Glomerular visceral epithelial cell (primary cell): Measurements from ENCODE around the gene SMIM32.

Source experiments
- DNase-seq: peaks from one replicate; pipeline ENCODE4 v3.0.0-alpha.2; 2016; ENCODE audit errors: extremely low spot score

The SMIM32 gene

DNA sequence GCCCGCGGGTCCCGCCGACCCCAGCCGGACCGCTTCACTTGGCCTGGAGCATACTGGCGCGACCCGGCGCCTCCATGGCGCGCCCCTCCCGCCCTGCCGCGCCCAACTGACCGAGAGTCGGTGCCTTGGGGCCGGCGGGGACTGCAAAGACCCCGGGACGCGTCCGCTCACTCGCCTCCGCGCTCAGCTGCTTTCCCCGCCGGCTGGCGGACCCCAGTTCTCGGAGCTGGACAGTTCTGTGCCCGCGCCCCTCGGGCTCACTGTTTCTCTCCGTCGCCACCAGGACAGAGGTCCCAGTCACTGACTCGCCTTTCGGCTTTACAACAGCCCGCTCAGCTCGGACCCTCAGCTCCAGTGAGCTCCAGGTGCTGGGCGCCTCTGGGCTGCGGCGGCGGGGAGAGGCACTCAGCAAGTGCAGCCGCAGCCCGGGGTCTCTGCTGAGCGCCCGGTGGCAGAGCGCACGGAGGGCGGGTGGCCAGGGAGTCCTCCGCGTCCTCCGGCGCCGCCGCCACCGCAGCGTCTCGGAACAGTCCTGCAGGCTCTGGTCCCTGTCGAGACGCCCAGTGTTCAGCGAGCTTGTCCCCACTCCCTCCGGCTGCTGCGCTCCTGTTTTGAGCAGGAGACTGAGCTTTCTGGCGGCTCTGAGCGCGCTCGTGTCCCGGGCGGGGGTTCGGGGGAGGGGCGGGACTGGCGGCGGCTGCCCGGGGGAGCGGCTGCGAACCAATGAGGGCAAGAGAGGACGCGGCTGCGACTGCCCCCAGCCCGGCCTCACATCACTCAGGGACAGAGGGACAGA, at the start of gene SMIM32:
Gene SMIM32 (minus strand): TSS at position 637 of the 796 bp plus-strand sequence. CDS start 638 bp downstream, outside the sequence.
- DNase-seq = peak; percentile 17

DNA sequence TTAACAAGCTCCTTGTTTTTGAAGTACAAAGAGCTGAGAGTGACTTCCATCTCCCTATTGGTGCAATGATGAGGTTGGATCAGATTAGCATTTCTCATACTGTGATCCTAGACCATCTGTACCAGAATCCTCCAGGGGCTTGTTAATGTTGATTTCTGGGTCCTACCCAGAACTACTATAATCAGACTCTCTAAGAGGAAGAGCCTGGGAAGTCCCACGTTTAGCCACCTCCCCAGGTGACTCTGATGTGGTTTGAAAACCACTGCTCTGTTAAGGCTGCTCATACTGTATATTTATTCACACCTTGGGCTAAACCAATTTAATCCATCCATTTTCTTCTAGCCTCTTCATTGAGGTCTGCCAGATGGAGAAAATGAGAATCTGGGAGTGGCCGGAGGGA, 49.6 kb upstream of the SMIM32 start:
- no peak for DNase-seq

DNA sequence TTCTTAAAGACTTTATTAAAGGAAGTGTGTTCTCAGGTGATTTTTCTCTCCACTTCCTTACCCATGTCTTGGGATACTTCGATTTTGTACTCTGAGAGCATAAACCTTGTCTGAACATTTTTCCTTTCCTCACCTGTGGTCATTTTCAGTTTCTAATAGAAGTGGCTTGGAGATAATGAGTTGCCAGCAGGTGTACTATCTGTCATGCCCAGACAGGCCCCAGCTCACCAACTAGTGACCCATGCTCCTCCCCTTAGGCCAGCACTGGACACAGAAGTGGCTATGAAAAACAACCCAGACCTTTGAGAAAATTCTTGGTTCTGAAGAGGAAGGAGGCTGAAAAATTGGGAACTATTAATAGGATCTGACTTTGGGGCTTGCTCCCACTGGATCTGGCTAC, 49.2 kb upstream of the SMIM32 start:
- no peak for DNase-seq

DNA sequence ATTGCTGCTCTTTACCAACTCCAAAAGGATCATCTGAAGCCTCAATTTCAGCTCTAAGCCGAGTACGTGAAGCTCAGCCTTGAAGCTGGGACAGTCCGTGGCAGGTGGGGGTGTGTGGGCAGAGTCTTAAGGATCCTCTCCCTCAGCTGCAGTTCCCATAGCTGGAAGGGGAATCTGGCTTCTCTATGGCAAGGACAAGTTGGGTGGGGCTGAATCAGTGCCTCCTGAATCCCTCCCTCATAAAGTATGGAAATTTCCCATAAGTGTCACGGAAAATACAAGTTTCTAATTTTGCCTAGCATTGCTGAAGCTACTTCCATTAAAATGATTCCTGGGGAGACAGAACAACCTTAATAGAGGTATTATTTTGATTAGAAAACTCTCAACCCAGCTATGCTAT, 47.9 kb upstream of the SMIM32 start:
- no peak for DNase-seq

DNA sequence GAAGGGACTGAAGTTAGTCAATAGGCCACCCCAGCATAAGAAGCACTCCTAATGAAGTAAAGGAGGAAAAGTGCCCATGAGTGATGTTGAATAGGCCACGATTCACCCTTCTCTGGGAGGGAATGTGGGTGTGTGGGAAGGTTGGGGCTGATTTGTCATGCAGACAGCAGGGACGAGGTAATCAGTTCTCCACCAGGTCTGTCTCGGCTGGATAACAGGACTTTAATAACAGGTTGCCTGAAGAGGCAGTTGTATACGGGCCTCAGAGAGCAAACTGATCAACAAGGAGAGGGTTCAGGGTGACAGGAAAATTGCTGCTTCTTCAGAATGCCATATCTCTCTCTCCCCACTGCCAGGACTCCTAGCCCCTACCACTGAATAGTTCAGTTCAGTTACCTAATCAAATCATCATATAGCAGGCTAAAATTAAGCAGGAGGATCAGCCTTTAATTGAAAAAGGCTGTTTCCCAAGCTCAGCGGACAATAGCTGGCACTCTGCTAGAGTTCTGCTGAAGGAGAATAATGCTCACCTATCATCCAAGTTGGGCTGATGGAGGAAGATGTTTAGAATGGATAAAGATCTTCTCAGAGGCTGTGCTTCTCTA, 43.6 kb upstream of the SMIM32 start:
- DNase-seq = peak; percentile 26

DNA sequence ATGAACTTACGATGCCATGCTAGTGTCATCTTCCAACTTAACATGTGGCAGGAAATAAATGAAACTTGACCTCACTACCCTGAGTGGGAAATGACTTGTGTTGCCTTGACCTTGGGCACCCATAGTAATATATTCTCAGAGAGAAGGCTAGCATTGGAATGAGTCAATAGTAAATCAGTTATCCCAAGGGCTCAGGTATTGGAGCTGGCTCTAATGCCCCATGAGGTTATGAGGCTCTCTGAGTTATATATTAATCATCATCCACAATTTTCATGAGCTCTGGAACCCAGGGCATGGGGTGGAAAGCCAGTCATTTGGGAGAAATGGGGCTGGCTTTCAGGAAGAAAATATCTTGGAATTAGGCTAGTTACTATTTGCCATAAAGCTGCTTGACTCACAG, 42.4 kb upstream of the SMIM32 start:
- peak; percentile 73 for DNase-seq

DNA sequence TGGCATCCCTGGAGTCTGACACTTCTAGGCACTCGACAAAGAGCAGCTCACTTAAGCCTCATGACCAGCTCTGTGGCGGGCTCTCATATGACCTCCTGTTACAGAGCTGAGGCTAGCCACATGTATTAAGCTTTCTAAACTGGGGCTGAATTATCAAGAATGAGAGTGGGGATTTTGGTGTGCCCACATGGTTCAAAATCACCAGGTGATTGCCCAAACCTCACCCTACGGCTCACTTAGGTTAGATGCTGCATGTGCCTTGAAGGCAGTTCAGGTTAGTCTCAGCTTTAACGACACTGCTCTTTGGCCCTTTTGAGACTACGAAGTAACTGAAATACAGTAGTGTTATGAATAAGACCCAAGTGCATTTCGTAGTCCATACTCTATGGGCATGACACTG, 39.4 kb upstream of the SMIM32 start:
- DNase-seq = no peak

DNA sequence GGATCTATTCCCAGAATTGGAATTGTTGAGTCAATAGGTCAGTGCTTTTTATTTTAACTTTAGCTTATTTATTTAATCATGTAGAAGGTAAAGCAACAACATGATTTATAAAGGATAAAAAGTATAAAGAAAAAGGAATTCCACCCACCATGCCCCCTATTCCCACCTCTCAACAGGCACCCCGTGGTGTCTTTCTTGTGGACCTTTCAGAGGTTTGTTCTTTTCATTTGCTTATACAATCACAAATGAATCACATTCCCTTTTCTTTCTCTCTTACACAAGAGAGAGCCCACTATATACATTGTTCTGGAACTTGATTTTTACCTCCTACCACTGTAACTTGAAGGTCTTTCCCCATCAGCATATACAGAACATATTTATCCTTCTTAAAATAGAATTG, 37.2 kb upstream of the SMIM32 start:
- no peak for DNase-seq

DNA sequence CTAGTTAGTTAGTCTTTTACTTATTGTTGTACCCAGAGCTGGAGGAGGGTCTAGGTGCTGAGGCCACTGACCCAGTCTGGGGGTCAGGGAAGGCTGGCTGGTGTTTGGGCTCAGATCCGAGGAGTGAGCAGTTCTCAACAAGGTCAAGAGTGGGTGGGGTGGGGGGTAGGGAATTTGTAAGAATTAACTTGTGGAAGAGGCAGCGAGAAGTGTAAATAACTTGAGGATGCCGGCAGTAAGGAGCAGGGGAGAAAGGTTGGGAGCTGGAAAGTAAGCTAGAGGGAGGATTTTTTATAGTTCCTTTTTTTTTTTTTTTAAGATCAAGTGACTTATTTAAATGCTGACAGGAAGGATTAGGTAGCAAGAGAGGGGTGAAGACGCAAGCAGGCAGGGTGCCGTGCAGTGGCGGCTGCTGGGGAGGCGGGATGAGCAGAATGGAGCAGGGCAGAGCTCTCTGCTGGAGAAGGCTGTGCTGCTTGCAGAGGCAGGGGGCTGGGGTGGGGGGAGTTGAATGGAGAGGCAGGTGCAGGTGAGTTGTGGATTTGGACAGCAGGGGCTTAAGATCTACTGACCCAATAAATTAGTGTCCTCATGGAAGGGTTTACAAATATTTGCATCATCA, 35.3 kb upstream of the SMIM32 start:
- no peak for DNase-seq

DNA sequence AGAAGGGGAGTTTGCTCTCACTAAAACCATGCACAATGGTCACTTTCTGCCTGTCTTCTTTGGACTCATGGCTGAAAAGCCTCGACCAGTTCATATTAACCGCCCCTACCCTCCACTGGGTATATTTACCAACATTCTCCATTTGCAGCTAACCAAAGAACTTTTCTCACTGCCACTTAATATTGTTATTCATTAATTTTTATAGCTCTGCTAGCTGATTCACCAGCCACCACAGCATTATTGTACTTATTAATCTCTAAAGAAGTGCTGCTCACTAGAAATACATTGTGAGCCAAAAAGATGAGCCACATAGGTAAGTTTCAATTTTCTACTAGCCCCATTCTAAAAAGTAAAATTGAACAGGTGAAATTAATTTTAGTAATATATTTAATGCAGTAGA, 33.4 kb upstream of the SMIM32 start:
- DNase-seq = peak; percentile 22

DNA sequence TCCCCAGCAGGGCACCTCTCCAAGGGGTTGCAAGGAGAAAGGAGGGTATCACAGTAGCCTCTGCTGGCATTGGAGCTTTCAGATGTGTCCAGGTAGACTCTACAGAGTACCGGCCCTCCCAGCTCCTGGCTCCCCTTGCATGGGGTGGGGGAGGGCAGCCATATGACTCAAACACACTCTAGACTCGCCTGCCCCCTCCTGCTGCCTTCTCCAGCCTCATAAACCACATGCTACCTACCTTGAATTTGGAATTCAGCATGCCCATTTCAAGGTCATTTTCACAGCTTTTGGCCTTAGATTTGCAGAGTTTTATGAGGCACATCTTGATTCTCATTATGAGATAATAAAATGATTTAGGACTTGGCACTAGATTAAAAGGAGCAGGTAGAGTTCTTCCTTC, 32.8 kb upstream of the SMIM32 start:
- no peak for DNase-seq

DNA sequence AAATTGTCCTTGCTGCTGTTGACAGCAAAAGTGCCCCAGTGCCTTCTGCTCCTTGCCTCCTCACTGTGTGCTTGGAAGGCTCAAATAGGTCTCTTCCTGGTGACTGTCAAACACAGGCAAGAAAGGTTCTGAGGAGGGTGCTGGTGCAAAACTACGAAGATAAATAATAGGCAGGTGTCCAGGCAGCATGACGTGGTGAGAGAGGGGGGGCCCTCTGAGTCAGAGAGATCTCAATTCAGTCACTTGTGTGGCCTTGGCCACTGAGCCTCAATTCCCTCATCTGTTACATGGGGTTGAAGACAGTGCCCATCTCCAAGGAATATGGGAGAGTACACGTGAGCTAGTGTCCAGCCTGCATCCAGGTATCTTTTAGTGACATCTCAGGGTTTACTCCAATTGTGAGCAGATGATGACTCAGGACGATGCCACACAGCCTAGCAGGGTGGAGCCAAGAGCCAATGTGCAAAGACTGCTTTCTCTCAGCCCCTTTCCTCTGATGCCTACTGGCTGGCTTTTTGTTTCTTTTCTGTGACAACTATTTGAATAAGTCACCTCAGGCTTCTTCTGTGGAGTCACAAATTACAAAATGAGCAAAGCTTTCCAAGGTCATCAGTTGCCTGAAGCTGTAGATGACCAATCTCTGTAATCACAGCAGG, 29.7 kb upstream of the SMIM32 start:
- DNase-seq = no peak

DNA sequence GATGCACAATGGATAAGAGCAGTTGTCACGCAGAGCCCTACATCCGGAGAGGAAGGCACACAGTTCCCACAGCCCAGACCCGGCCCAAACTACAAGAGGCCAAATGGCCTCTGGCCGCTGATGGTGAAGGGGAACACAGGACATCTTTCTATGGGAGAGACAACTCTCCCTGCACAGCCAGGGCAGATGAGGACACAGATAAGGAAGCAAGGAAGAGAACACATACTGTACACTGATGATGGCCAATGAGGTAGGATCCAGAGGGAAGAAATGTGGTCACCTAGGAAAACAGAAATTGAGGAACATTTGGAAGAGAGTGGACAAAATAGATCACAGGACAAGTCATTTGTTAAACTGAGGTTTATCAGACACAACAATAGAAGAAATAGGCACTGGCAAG, 28.4 kb upstream of the SMIM32 start:
- no peak for DNase-seq

DNA sequence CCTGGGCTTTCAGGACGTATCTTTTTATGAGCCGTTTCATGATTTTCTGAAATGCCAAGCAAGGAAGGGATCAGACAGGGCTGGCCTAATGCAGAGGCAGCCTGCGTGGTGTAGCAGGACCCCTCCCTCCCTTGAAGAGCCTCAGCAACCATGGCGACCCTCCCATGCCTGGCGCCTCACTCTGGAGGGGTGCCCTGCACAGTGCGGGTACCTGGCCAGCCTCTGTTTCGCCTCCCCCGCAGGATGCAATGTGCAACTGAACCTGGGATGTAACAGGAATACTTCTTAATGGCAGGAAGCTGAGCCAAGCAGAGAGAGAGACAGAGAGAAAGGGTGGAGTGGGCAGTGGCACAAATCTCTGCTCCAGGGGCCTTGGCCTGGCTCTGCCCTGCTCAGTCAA, 23.3 kb upstream of the SMIM32 start:
- no peak for DNase-seq

DNA sequence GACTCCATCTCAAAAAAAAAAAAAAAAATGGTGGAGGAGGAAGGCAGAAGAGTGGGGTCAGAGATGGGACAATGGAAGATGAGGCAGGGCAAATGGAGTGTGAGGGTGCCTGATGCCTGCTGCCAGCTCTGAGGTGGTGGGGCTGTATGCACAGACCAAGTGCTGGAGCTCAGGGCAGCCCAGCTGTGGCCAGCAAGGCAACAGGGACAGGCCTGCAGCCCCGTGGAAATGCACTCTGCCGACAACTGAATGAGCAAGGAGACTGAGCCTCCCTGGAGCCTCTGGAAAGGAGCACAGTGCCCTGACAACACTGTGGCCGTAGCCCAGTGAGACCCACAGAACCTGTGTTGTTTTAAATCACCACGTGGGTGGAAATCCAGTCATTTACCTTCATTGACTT, 22.9 kb upstream of the SMIM32 start:
- no peak for DNase-seq

DNA sequence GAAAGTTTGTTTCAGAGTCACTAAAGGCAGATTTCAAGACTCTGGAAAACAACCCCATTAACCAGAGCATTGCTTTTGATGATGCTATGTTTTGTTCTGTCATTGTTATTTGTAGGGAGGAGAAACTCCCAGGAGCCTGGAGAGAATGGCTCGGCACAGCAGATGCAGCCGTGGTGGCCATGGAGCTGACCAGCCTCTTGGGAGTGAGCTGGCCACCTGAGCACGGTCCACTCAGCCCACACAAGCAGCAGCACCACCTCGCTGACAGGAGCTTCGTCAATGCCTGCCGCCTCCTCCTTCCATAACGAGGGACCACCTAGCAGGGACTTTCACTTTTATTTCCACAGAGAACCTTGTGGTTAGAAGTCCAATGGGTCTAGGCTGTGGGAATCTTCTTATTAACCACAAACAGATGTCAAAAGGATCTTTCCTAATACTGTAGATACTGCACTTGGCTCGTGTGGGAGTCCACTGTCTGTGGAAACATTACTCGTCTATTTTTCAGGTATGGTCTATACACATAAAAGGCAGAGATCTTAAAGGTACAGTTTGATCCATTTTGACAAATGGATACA, 21.0 kb upstream of the SMIM32 start:
- DNase-seq = no peak

DNA sequence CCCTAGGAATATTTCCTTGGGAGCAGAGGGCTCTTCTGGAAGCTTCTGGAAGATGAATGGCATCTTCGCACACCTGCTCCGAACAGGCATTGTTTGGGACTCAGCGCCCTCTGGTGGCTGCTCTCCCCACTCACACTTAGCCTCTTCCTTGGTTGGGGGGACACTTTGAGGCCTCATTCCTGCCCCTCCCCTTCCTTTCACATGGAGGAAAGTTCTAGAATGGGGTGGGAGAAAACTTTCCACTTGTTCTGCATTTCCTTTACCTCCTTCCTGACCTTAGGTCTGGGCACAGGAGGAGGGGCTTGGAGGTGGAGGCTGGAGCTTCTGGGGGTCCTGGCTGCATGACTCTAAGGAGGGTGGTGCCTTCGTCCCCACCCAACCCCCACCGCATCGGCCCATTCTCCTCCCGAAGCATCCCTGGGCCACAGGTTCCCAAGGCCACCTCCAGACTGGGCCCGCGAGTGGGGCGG, 19.3 kb upstream of the SMIM32 start:
- DNase-seq = peak; percentile 56

DNA sequence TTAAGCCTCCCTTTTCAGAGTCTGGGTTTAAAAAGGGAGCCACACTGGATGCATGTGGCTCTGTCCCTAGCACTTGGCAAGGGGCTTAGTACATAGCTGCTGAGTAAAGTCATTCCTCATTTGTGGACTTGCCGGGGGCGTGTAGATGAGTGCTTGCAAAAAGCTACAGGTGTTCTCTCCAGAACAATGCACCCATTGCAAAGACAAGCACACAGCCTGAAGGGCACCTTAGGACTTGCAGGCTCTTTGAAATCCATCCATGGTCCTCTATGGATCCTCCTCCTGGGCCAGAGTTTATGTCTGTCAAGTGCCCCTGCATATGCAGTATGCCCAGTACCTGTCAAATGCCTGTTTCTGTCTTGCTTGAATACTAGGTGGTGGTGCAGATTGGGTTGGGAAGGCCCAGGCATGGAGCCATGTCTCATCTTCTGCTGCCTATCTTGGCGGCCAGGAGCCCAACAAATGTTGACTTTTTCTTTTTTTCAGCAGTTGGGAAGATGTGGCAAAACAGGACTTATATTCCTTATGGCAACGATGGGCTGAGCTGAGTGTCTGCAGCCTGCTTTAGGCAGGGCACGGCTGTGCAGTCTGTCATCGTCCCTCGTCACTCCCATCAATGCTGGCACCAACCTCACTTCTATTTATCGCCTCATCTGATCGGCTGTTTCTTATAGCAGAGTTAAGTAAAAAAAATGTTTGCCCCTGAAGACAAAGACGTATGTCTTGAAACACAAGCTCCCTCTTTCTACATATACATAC, 18.5 kb upstream of the SMIM32 start:
- DNase-seq = no peak

DNA sequence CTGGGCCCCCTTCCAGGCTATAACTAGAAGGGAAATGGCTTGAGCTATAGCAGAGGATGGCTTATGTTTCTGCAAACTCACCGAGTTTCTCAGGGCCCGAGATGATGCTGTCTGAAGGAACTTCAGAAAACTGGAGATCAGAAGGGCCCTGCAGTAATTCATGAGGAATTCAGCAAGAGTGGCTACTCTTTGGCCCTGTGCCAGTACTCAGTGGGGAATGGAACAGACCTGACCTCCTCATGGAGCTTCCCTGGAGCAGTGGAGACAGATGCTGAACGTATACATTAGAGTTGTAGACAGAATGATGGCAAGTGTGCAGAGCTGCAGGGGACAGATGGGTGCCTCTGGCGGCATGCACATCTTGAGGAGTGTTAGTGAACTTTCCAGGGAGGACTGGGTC, 17.3 kb upstream of the SMIM32 start:
- DNase-seq = peak; percentile 28

DNA sequence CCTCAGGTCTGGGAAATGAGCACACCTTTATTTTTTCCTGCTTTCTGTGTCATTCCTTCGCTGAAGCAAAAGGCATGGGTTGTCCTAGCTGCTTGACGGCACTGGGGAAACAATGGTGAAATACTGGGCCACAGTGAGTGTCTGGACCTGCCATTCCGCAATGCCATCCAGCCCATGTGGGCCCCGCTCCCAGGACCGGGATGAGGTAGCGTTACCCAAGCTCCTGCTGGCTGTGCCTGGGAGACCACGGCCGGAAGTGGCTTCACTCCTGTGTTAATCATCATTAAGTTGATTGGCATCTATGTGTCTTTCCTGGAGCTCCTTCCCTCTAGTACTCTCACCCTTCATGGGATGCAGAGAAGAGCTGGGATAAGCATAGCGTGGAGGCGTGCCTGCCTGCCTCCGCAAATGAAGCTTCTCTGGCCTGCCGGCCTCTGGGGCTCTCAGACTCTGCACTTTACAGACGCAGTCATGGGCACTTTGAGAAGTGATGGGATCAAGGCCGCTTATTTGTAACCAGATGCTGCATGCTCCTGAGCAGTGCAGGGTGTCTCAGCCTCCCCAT, 16.5 kb upstream of the SMIM32 start:
- no peak for DNase-seq

DNA sequence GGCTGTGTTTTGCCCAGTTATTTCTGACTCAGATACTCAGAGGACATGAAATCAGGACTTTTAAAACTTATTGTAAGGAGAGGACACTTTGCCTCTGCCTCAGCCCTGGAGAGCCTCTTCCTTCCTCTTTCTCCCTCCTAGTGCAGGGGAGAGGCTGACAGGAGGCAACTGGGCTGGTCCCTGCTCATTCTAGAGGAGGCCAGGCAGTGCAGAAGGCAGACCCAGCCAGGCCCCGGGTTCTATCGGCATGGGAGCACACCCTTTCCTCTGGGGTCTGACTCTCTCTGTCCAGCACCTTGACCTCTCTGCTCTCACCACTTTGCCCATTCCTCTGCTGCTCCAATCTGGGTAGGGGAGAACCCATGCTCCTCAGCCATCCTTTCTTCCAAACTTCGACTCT, 16.0 kb upstream of the SMIM32 start:
- DNase-seq = no peak
